GM19438 (cell line): ENCODE data around the gene GALNTL6.
A peak's percentile ranks its signal among the peaks of the same experiment; 100 is the strongest.
"Not testable (repeated sequence)": the region's sequence is repeated elsewhere in the genome, so short reads cannot be mapped to it uniquely, and the experiment has no call there.

Source experiments
- ATAC-seq: cut with Tn5 transposase; IDR thresholded peaks from one replicate; pipeline ENCODE4 v1.9.1; 2021; ENCODE audit warnings: low read depth; ENCODE audit not compliant: unreplicated experiment

Gene GALNTL6

DNA sequence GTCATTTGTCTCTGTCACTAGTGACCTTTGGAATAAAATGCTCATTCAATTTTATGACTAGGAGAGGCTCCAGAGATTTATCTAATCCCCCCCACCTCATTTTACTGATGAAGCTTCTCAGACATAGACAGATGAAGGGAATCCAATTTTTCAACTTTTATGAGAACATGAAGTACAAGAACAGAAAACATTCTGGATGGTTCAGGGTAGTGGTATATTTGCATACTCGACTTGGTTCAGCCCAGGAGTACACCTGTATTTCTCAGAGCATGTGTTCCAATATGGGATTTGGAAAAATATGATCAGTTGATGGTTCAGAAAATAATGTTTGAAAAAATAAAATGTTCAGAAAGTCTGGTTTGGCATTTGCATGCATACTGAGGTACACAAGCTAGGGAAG, 1224.0 kb downstream of the GALNTL6 start:
- ATAC-seq: no peak

DNA sequence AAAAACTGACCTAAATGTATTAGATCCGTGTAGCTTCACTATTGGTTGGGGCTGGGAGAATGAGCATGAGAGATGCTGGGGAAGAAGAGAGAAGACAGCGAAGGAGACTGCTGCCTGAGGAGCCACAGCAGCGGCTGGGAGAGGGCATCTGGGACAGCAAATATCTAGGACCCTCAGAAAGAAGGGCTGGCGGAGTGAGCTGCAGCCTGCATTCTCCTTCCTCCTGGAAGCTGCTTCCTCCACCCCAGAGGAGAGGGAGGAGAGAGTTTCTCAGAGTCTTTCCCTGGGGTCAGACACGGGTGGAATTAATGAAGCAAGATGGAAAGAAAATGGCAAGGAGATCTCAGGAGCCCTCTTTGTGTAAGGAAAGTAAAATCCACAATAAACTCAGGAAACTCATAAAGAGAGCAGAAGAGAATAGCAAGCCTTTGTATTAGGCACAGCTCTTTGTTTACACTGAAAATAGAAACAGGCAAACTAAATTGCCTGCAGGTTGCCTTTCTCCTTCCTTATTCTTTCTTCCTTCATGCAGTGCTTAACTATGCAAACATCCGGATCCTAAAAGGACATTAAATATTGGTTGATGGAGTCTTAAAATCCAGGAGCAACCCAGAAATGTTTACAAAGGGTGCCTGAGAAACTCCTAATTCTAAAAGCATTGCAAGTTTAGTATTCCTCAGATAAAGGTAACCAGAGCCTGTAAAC, 1225.1 kb downstream of the GALNTL6 start:
- ATAC-seq: no peak

DNA sequence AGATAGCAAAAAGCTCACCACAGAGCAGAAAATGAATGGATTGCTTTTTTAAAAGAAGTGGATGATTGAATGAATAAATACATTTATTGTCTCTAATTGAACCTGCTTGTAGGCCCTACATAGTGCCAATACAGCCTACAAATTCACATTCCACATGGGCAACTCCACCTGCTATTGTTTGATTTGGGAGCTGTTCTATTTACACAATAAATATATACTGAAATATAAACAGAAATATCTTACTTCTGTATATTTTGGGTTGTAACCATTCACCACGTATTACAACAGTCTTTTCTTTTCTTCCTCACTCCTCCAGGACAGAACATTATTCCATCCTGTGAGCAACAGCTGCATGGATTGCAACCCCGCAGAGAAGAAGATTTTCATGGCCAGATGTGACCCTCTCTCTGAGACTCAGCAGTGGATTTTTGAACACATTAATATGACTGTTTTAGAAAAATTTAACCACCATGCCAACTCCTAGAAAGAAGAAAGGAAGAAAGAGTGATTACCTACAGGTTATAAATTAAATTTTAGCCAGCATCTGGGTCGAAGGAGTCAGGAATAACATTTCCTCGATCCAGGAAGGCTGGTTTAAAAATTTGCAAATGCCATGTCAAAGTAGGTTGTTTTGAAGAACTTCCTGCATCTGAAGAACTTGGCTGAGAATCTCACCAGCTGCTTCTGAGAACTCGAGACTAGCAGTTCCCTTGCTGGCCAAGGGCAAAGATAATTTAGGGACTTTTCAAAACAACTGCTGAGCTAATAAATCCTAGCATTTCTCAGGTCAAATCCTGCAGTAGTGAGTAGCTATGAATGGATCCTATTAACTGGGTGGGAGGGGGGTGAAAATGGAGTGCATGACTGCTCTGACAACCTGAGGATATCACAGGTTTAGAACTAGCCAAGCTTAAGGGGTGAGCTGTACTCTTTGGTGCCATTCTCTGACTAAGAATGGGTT, 1226.7 kb downstream of the GALNTL6 start:
- peak; percentile 52 for ATAC-seq

DNA sequence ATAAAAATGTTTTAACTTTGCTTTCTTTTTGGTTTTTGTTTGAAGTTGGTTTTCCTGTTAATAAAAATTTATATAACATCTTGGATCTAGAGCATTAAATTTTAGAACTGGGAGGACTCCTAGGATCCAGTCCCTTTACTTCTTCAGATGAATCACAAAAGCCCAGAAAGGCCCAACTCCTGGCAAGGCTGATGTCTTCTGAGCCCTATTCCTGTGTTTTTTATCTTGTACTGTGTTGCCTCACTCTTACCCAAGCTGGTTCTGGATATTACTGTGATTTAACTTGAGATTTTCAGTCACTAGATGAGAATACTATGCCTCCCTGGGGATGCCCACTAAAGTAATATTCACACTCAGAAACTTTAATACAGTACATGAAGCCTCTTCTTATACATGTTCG, 1228.3 kb downstream of the GALNTL6 start:
- no peak for ATAC-seq

DNA sequence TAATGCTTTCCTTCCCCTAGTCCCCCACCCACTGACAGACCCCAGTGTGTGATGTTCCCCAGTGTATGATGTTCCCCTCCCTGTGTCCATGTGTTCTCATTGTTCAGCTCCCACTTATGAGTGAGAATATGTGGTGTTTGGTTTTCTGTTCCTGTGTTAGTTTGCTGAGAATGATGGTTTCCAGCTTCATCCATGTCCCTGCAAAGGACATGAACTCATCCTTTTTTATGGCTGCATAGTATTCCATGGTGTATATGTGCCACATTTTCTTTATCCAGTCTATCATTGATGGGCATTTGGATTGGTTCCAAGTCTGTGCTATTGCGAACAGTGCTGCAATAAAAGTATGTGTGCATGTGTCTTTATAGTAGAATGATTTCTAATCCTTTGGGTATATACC, 1228.9 kb downstream of the GALNTL6 start:
- ATAC-seq: not testable (repeated sequence)

DNA sequence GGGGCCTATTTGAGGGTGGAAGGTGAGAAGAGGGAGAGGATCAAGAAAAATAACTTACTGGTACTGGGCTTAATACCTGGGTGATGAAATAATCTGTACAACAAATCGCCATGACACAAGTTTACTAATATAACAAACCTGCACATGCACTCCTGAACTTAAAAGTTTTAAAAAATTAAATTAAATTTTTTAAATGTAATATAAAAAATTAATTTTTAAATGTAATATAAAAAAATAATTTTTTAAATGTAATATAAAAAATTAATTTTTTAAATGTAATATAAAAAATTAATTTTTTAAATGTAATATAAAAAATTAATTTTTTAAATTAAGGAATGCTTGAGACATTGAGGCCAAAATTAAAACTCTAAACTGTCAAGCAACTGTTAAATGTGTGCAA, 1231.1 kb downstream of the GALNTL6 start:
- no peak for ATAC-seq

DNA sequence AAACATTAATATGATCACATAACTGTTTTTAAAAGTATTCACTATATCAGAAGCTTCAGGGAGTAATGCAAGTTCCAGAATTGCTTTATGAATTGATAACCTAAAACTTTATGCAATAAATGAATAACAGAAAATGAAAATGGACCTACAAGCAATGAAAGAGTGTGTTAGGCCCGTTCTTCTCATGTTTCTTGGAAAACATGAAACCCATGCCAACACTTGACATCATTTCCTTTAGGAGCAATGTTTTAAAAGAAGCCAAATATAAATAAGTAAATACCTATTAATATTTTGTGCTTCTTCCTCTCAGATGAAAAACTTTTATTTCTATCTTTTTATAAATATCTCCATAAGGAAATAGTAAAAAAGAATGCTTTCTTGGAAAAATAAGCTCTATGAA, 1232.4 kb downstream of the GALNTL6 start:
- no peak for ATAC-seq

DNA sequence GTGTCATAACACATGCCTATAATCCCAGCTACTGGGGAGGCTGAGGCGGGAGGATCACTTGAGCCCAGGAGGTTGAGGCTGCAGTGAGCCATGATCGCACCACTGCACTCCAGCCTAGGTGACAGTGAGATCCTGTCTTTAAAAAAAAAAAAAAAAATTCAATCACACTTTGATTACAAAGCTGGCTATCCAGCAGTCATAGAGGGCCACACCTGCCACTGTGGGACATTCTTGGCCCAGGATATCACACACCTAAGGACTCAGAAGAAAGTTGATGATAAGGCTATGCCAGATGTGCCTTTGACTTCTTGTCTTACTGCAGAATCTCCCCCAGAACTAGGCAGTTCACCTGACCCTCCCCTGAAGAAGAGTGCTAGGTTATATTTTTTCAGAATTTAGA, 1232.9 kb downstream of the GALNTL6 start:
- ATAC-seq: no peak

DNA sequence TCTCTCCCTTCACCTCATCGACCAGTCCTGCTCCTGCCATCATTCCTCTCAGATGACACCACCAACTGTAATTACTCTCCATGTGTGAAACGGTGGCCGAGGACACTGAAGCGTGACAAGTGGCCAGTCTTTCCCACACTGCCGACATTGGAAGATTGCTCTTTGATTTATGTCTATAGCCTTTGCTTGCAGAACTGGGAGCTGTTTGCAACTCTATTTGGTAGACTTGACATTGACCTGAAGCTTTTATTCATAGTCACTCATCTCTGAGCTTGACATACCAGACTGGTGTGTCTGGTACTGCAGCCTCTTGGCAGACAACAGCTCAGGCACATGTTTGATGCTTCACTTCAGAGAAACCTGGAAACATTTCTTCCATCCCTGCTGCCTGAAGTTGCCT, 1233.6 kb downstream of the GALNTL6 start:
- no peak for ATAC-seq

DNA sequence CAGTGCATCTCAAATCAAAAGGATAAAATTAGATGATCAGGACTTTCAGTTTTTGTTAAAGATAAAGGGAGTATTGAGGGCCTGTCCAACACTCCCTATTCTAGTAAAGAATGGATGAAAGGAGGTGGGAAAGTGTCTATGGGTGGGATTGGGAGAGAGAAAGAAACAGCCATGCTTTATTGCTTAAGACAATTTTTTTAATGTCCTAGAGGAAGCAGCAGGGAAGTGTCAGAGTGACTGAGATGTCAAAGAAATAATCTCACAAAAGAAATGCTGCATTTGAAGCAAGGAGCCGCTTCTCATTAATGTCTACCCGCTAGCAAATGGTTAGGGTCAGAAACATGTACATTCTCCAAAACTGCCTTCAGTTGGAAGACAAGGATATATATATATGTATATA, 1238.0 kb downstream of the GALNTL6 start:
- ATAC-seq: no peak

DNA sequence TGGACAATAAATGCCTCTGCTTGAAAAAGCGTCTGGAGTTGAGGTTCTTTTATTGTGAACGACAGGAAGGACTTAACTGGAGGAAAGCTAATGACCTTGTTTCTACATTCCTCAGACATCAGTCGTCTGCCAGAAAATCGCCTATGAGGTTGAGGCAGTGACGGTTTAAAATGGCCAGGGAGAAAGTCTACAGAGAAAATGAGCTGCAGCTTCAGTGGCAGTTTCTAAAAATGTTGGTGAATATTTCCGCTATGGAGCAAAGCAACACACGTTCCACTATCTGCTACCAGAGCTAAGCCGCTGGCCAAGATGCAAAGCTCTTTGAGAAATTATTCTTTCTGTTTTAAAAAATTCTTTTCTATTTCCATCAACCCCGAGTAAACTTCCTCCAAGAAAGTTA, 1238.5 kb downstream of the GALNTL6 start:
- ATAC-seq: no peak

DNA sequence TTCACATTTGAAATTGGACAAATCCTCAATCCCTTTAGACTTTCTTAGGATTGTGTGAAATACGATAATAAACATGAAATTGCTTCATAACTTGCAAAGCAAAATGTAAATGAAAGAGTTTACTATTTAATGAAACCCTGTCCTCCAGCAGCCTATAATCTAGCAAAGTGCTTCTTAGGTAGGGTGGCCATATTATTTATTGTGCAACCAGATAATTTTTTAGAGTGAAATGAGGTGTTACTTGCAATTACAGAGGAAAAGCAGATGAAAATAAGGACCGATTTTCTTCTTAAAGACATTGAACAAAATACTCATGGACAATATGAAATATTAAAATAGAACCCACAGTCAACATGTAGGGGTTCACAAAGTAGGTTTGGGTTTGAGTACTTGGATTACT, 1239.2 kb downstream of the GALNTL6 start:
- no peak for ATAC-seq

DNA sequence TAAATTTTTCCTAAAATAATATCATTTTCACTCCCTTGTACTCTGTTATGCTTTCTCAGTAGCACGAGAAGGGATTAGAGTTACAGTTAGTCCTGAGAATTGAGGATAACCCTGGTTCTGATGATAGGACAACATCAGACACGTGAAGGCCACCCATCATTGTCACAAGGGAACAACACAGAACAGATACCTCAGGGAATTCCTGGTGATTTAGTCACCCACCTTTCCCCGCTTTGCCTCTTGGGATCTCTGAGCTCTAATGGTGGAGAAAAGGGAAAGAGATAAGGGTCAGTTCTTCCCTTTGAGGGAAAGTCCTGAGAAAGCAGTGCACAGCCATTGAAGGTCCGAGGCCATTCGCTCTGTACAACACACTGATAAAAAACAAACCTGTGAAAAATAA, 1243.1 kb downstream of the GALNTL6 start:
- no peak for ATAC-seq

DNA sequence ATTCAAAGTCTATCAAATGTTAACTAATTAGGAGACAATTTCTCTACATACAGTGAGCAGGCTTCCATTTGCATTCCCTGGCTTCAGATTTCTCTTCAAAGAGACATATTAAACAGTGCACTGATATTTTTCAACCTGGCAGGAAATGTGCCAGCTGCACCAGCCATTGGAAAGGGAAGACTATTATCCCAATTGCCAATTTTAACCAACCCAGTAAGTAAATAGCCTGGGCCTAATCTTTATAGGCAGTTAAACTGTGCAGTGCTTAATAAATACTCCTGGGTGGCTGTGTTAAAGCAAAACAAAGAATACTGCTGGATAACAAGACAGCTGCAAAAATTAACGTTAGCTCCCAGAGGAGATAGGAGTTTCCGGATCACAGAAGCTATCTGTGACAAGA, 1243.5 kb downstream of the GALNTL6 start:
- no peak for ATAC-seq

DNA sequence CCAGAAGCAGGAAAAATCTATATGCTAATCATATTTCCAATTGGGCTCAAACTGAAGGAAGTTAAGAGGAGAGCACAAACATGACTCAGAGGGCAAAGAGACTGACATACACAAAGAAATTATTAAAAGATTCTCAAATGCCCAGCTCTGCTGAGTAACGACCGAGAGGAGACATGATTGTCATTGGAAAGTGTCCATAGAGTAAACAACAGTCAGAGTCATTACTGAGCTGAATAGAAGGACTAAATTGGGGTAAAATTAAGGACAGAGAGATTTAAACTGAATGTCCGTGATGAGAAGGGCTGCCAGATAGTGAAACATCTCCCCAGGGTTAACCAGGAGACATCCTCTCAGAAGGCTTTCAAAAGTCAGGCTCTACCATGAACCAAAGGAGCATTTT, 1244.2 kb downstream of the GALNTL6 start:
- ATAC-seq: no peak

DNA sequence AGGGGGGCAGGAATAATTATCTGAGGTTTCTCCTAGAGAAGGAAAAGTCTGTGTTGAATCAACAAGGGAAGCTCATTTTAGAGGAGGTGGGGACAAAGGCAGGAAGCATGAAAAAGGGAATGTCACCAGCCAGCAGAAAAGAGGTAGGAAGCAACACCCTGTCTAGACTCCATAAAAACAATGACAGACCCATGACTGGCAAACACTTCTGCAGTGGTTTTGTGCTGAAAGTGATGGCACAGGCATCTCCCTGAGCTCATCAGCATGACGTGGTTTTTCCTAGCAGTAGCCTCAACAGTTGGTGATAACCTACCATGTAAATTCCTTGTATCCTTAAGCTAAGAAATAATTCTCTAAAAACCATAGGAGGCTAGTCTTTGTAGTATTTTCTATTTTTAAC, 1244.7 kb downstream of the GALNTL6 start:
- no peak for ATAC-seq

DNA sequence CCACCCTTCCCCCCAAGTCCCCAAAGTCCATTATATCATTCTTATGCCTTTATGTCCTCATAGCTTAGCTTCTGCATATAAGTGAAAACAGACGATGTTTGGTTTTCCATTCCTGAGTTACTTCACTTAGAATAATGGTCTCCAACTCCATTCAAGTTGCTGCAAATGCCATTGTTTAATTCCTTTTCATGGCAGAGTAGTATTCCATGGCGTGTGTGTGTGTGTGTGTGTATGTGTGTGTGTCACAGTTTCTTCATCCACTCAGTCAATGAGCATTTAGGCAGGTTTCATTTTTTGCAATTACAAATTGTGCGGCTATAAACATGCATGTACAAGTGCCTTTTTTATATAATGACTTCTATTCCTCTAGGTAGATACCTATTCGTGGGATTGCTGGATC, 1248.0 kb downstream of the GALNTL6 start:
- ATAC-seq: no peak

DNA sequence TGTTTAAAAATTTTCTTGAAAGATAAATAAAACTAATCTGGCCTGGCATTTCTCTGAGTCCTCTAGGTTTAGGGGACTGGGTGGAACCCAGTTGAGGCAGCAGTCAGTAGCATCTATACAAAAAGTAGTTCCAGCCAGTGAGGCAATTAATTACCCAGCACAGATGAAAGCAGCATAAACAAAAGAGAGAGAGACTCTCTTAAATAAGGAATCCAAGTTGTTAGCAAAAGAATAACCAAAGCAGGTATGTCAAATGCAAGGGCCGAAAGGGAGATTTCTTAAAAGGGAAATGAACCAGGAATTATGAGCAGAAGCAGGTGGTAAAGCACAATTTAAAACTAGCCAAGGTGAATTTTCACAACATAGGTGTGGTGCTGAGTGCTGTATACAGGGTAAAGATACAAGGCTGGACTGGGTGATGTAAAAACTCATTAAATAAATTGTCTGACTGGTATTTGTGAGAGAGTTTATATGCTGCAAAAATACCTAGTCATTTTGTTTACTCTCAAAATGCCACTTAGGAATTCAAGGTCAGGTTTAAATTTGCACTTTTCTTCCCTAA, 1260.8 kb downstream of the GALNTL6 start:
- ATAC-seq: no peak

DNA sequence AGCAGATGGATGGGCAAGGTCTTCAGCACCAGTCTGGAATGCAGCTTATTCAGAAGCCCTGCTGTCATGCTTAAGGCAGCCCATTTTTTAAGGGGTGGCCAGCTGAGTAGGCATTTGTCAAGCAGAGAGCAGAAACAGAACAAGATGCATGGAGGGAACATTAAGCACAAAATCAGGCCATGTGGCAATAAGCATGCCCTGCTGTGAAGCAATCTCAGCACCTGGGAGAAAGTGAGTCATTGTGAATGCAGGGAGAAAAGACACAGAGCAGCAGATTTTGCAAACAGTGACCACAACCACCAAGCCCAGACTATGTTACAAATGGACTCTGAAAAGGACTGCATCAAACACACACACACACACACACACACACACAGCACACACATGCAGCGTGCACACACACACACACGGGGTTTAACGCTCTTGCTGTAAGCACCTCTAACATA, 1261.3 kb downstream of the GALNTL6 start:
- ATAC-seq: no peak

DNA sequence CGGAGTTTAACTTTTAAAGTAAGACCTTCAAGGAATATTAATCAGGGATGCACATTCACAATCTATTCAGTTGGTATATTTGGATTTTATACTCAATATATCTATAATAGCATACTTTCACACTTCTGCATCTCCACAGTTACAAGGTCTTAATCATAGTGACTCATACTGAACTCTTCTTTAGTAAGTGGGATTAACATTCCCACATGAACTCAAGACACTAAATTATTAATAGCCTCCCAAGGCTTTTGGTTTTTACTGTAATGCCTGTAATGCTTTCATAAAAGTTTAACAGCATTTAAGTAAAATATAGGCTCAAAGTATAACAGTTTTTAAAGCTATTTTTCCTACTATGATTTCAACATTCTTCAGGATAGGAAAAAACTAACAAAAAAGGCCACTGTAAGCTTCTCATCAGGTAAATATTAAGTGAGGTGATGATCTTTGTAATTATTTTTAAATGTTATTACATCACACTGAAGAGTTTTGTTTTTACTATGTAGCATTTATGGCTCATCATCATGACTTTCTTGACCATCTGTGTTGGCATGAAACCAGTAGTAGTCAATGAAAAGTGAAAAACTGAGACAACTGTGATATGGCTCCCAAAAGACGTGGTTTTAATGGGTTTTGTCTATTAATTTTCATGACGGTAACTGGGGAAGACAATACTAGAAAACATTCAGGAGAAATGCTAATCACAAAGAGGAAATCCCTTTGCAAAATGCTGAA, 1263.9 kb downstream of the GALNTL6 start:
- ATAC-seq: no peak

DNA sequence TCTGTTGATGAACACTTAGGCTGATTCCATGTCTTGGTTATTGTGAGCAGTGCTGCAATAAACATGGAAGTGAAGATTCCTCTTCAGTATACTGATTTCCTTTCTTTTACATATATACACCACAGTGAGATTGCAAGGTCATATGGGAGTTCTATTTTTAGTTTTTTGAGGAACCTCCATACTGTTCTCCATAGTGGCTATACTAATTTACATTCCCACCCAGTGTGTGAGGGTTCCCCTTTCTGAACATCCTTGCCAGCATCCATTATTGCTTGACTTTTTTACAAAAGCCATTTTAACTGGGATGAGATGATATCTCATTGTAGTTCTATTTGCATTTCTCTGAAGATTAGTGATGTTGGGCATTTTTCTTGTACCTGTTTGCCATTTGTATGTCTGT, 1274.9 kb downstream of the GALNTL6 start:
- ATAC-seq: no peak
